NCI-H2227 treated with DMSO at 0.1 percent for 48 hours (cell line): Measurements from ENCODE around the gene FRAS1.
"Not testable (repeated sequence)": the region's sequence is repeated elsewhere in the genome, so short reads cannot be mapped to it uniquely, and the experiment has no call there.

Source experiments
- DNase-seq: peaks from one replicate; lab custom pipeline; 2025; lab: John Stamatoyannopoulos, UW

The FRAS1 gene

GRCh38 chr4:78057600-78058550, 752 bp downstream of the FRAS1 start:
- no peak for DNase-seq

- no peak for DNase-seq
Observed at GRCh38 chr4:78058591-78059523, 1.7 kb downstream of the FRAS1 start.

- peak; percentile 37 for DNase-seq
Observed at GRCh38 chr4:78059524-78059889, 2.4 kb downstream of the FRAS1 start.

- no peak for DNase-seq
Observed at GRCh38 chr4:78059938-78060337, 2.8 kb downstream of the FRAS1 start.

GRCh38 chr4:78061939-78062570, 4.9 kb downstream of the FRAS1 start:
- DNase-seq: no peak

GRCh38 chr4:78065508-78066192, 8.5 kb downstream of the FRAS1 start:
- no peak for DNase-seq

GRCh38 chr4:78068481-78068880, 11.4 kb downstream of the FRAS1 start:
- no peak for DNase-seq

GRCh38 chr4:78069319-78069718, 12.2 kb downstream of the FRAS1 start:
- DNase-seq: no peak

GRCh38 chr4:78069859-78070258, 12.7 kb downstream of the FRAS1 start:
- no peak for DNase-seq

- no peak for DNase-seq
Observed at GRCh38 chr4:78070731-78071282, 13.7 kb downstream of the FRAS1 start.

- no peak for DNase-seq
Observed at GRCh38 chr4:78074759-78075158, 17.6 kb downstream of the FRAS1 start.

GRCh38 chr4:78075986-78076385, 18.9 kb downstream of the FRAS1 start:
- DNase-seq: no peak

- DNase-seq: no peak
Observed at GRCh38 chr4:78078101-78078500, 21.0 kb downstream of the FRAS1 start.

- DNase-seq: no peak
Observed at GRCh38 chr4:78079726-78080430, 22.8 kb downstream of the FRAS1 start.

GRCh38 chr4:78081541-78081940, 24.4 kb downstream of the FRAS1 start:
- DNase-seq: no peak

- DNase-seq: no peak
Observed at GRCh38 chr4:78083035-78083434, 25.9 kb downstream of the FRAS1 start.

GRCh38 chr4:78091534-78091933, 34.4 kb downstream of the FRAS1 start:
- DNase-seq: no peak

- not testable (repeated sequence) for DNase-seq
Observed at GRCh38 chr4:78092350-78092749, 35.2 kb downstream of the FRAS1 start.

- no peak for DNase-seq
Observed at GRCh38 chr4:78092850-78093249, 35.7 kb downstream of the FRAS1 start.

GRCh38 chr4:78095081-78095480, 38.0 kb downstream of the FRAS1 start:
- DNase-seq: no peak

- no peak for DNase-seq
Observed at GRCh38 chr4:78099058-78099457, 41.9 kb downstream of the FRAS1 start.
